Cardiac fibroblast (primary cell): ENCODE data around the gene MARCO.

Experiments
- DNase-seq, 2 donors: peaks; one replicate each; pipeline versions ENCODE4 v3.0.0 to v3.0.0-alpha.2; 2010; ENCODE audit warnings: low read depth in 2 of 2
- H3K4me3 ChIP-seq, 2 donors: replicated peaks in 1 of 2; 1 replicate in 1 of 2; 2 replicates in 1 of 2; pipeline ENCODE4 v1.5.1; 2011; ENCODE audit warnings: low read depth in 2 of 2, low read length in 2 of 2, mild to moderate bottlenecking in 2 of 2, moderate library complexity in 1 of 2
- TF ChIP-seq, protein P1 (sequence below): IDR thresholded peaks from one replicate; pipeline ENCODE4 v1.5.1; 2011; ENCODE audit warnings: low read depth, mild to moderate bottlenecking, low read length, inconsistent platforms

Gene MARCO

GRCh38 chr2:119012345-119013301 is 70.6 kb downstream of the MARCO start:
- TF ChIP-seq, protein P1, sequence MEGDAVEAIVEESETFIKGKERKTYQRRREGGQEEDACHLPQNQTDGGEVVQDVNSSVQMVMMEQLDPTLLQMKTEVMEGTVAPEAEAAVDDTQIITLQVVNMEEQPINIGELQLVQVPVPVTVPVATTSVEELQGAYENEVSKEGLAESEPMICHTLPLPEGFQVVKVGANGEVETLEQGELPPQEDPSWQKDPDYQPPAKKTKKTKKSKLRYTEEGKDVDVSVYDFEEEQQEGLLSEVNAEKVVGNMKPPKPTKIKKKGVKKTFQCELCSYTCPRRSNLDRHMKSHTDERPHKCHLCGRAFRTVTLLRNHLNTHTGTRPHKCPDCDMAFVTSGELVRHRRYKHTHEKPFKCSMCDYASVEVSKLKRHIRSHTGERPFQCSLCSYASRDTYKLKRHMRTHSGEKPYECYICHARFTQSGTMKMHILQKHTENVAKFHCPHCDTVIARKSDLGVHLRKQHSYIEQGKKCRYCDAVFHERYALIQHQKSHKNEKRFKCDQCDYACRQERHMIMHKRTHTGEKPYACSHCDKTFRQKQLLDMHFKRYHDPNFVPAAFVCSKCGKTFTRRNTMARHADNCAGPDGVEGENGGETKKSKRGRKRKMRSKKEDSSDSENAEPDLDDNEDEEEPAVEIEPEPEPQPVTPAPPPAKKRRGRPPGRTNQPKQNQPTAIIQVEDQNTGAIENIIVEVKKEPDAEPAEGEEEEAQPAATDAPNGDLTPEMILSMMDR: no peak
- H3K4me3 ChIP-seq: no peak overlapping the region

DNA sequence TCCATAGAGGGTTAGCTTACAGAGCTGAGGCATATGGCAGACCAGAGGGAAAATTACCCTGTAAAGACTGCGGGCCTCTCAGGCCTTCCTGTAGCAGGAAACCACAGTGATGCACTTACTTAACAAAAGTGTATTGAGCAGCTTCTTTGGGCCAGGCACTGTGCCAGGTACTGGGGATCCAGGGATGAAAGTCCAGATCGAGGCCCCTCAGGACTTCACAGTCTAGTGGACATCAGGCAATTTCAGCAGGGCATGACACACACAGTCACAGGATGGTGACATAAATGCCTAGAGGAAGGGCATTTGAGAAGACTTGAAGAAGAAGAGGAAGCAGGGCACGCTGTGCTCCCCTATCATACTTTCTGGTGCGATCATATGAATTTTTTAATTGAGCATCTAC is 71.7 kb downstream of the MARCO start:
- DNase-seq: no peak
- TF ChIP-seq, protein P1: no peak
- H3K4me3 ChIP-seq: no peak overlapping the region

More at GRCh38 chr2:119012345-119013301, 70.6 kb downstream of the MARCO start:
- DNase-seq: no peak

GRCh38 chr2:119015845-119016244 is 73.9 kb downstream of the MARCO start:
- TF ChIP-seq, protein P1: no peak
- no peak overlapping the region for H3K4me3 ChIP-seq
- DNase-seq: no peak

- DNase-seq: no peak
- TF ChIP-seq, protein P1: no peak
- H3K4me3 ChIP-seq: no peak overlapping the region
Measured at GRCh38 chr2:119019521-119019920, 77.5 kb downstream of the MARCO start.

- no peak for DNase-seq
- TF ChIP-seq, protein P1: no peak
- no peak overlapping the region for H3K4me3 ChIP-seq
Measured at GRCh38 chr2:119022678-119023077, 80.7 kb downstream of the MARCO start.

DNA sequence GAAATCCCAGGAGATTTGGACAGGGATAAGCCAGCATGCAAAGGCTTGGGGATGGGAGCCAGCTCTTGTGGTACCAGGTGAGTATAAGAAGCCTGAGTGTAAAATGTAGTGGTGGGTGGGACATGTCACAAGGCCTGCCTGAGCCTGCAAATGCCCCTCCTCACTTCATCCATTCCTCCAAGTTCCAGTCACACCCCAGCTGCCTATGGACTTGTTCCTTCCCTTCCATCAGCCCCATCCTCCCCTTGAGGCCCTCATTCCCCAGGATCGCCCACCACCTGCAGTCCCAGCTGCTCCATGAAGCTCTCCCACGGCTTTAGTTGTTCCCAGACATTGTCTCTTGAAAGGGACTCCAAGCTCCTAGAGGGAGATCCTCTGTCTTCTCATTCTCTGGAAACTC is 81.5 kb downstream of the MARCO start:
- TF ChIP-seq, protein P1: no peak
- DNase-seq: no peak
- no peak overlapping the region for H3K4me3 ChIP-seq
